ENCODE measurements around the gene PLA2G2A.
"Not testable (repeated sequence)": the region's sequence is repeated elsewhere in the genome, so short reads cannot be mapped to it uniquely, and the experiment has no call there.

Gene PLA2G2A

GRCh38 chr1:19945914-19946313 is 33.5 kb downstream of the PLA2G2A start:
- Histone ChIP-seq H3K36me3 (ENCODE audit: control insufficient read depth, insufficient read depth, low read length, severe bottlenecking) (no peaks in the 10 kb centered on the region), H3K9ac (ENCODE audit: low read length) (no peak overlapping the region), H3K27me3 (replicated peaks; ENCODE audit: control insufficient read depth, insufficient read depth, low read length) (no peaks in the 10 kb centered on the region), H3K4me3 (ENCODE audit: low read length) (no peak overlapping the region), H3K9me3 (ENCODE audit: control insufficient read depth, low read length) (no peaks in the 10 kb centered on the region), H3K4me1 (ENCODE audit: control insufficient read depth, insufficient read depth, low read length) (no peaks in the 10 kb centered on the region)
- DNase-seq (ENCODE audit: low read depth), result no peak

GRCh38 chr1:19942657-19943056 is 36.8 kb downstream of the PLA2G2A start:
- Histone ChIP-seq H3K9me3 (ENCODE audit: control insufficient read depth, low read length) (no peaks in the 10 kb centered on the region), H3K4me3 (ENCODE audit: low read length) (no peak overlapping the region), H3K4me1 (ENCODE audit: control insufficient read depth, insufficient read depth, low read length) (no peaks in the 10 kb centered on the region), H3K27me3 (replicated peaks; ENCODE audit: control insufficient read depth, insufficient read depth, low read length) (no peaks in the 10 kb centered on the region), H3K36me3 (ENCODE audit: control insufficient read depth, insufficient read depth, low read length, severe bottlenecking) (no peaks in the 10 kb centered on the region), H3K9ac (ENCODE audit: low read length) (no peak overlapping the region)
- DNase-seq (ENCODE audit: low read depth), result no peak

- H3K36me3 ChIP-seq (ENCODE audit: control insufficient read depth, insufficient read depth, low read length, severe bottlenecking), result no peaks in the 10 kb centered on the region
- no peaks in the 10 kb centered on the region for H3K9me3 ChIP-seq (ENCODE audit: control insufficient read depth, low read length)
- no peaks in the 10 kb centered on the region for H3K4me1 ChIP-seq (ENCODE audit: control insufficient read depth, insufficient read depth, low read length)
These were observed 37.3 kb downstream of the PLA2G2A start for GRCh38 chr1:19942088-19942487.

GRCh38 chr1:19941206-19941568 is 38.2 kb downstream of the PLA2G2A start:
- Histone ChIP-seq H3K36me3 (ENCODE audit: control insufficient read depth, insufficient read depth, low read length, severe bottlenecking) (no peaks in the 10 kb centered on the region), H3K27me3 (replicated peaks; ENCODE audit: control insufficient read depth, insufficient read depth, low read length) (no peaks in the 10 kb centered on the region), H3K4me3 (ENCODE audit: low read length) (no peak overlapping the region), H3K9ac (ENCODE audit: low read length) (no peak overlapping the region), H3K9me3 (ENCODE audit: control insufficient read depth, low read length) (no peaks in the 10 kb centered on the region), H3K4me1 (ENCODE audit: control insufficient read depth, insufficient read depth, low read length) (no peaks in the 10 kb centered on the region)
- DNase-seq (ENCODE audit: low read depth), result no peak

More at GRCh38 chr1:19942088-19942487, 37.3 kb downstream of the PLA2G2A start:
- no peak overlapping the region for H3K4me3 ChIP-seq (ENCODE audit: low read length)
- DNase-seq (ENCODE audit: low read depth), result no peak
- no peaks in the 10 kb centered on the region for H3K27me3 ChIP-seq (replicated peaks; ENCODE audit: control insufficient read depth, insufficient read depth, low read length)
- no peak overlapping the region for H3K9ac ChIP-seq (ENCODE audit: low read length)

- Histone ChIP-seq H3K4me1 (ENCODE audit: control insufficient read depth, insufficient read depth, low read length) (no peaks in the 10 kb centered on the region), H3K36me3 (ENCODE audit: control insufficient read depth, insufficient read depth, low read length, severe bottlenecking) (no peaks in the 10 kb centered on the region), H3K9ac (ENCODE audit: low read length) (no peak overlapping the region), H3K27me3 (replicated peaks; ENCODE audit: control insufficient read depth, insufficient read depth, low read length) (no peaks in the 10 kb centered on the region), H3K4me3 (ENCODE audit: low read length) (no peak overlapping the region), H3K9me3 (ENCODE audit: control insufficient read depth, low read length) (no peaks in the 10 kb centered on the region)
- no peak for DNase-seq (ENCODE audit: low read depth)
These were observed 38.8 kb downstream of the PLA2G2A start for GRCh38 chr1:19940486-19941205.

GRCh38 chr1:19938472-19938871 is 40.9 kb downstream of the PLA2G2A start:
- DNase-seq (ENCODE audit: low read depth), result no peak
- no peak overlapping the region for H3K4me3 ChIP-seq (ENCODE audit: low read length)
- H3K4me1 ChIP-seq (ENCODE audit: control insufficient read depth, insufficient read depth, low read length), result no peaks in the 10 kb centered on the region
- no peaks in the 10 kb centered on the region for H3K9me3 ChIP-seq (ENCODE audit: control insufficient read depth, low read length)
- H3K36me3 ChIP-seq (ENCODE audit: control insufficient read depth, insufficient read depth, low read length, severe bottlenecking), result no peaks in the 10 kb centered on the region
- H3K9ac ChIP-seq (ENCODE audit: low read length), result no peak overlapping the region
- H3K27me3 ChIP-seq (replicated peaks; ENCODE audit: control insufficient read depth, insufficient read depth, low read length), result no peaks in the 10 kb centered on the region

GRCh38 chr1:19936061-19936750 is 43.2 kb downstream of the PLA2G2A start:
- no peak for DNase-seq (ENCODE audit: low read depth)
- Histone ChIP-seq H3K9ac (ENCODE audit: low read length) (no peak overlapping the region), H3K4me1 (ENCODE audit: control insufficient read depth, insufficient read depth, low read length) (no peaks in the 10 kb centered on the region), H3K9me3 (ENCODE audit: control insufficient read depth, low read length) (peaks cover 19% of the 10 kb centered on the region), H3K27me3 (replicated peaks; ENCODE audit: control insufficient read depth, insufficient read depth, low read length) (no peaks in the 10 kb centered on the region), H3K36me3 (ENCODE audit: control insufficient read depth, insufficient read depth, low read length, severe bottlenecking) (no peaks in the 10 kb centered on the region), H3K4me3 (ENCODE audit: low read length) (no peak overlapping the region)

GRCh38 chr1:19934336-19934735 is 45.1 kb downstream of the PLA2G2A start:
- no peak for DNase-seq (ENCODE audit: low read depth)
- H3K36me3 ChIP-seq (ENCODE audit: control insufficient read depth, insufficient read depth, low read length, severe bottlenecking), result no peaks in the 10 kb centered on the region
- H3K4me3 ChIP-seq (ENCODE audit: low read length), result no peak overlapping the region
- H3K4me1 ChIP-seq (ENCODE audit: control insufficient read depth, insufficient read depth, low read length), result no peaks in the 10 kb centered on the region
- peaks cover 32% of the 10 kb centered on the region for H3K9me3 ChIP-seq (ENCODE audit: control insufficient read depth, low read length)
- H3K27me3 ChIP-seq (replicated peaks; ENCODE audit: control insufficient read depth, insufficient read depth, low read length), result no peaks in the 10 kb centered on the region
- H3K9ac ChIP-seq (ENCODE audit: low read length), result no peak overlapping the region

GRCh38 chr1:19932866-19933265 is 46.6 kb downstream of the PLA2G2A start:
- Histone ChIP-seq H3K4me1 (ENCODE audit: control insufficient read depth, insufficient read depth, low read length) (no peaks in the 10 kb centered on the region), H3K36me3 (ENCODE audit: control insufficient read depth, insufficient read depth, low read length, severe bottlenecking) (no peaks in the 10 kb centered on the region), H3K9ac (ENCODE audit: low read length) (no peak overlapping the region), H3K4me3 (ENCODE audit: low read length) (no peak overlapping the region), H3K9me3 (ENCODE audit: control insufficient read depth, low read length) (peaks cover 32% of the 10 kb centered on the region), H3K27me3 (replicated peaks; ENCODE audit: control insufficient read depth, insufficient read depth, low read length) (no peaks in the 10 kb centered on the region)
- DNase-seq (ENCODE audit: low read depth), result no peak

GRCh38 chr1:19927130-19927421 is 52.3 kb downstream of the PLA2G2A start:
- not testable (repeated sequence) for DNase-seq (ENCODE audit: low read depth); H3K9ac ChIP-seq (ENCODE audit: low read length); H3K36me3 ChIP-seq (ENCODE audit: control insufficient read depth, insufficient read depth, low read length, severe bottlenecking); H3K4me3 ChIP-seq (ENCODE audit: low read length); H3K4me1 ChIP-seq (ENCODE audit: control insufficient read depth, insufficient read depth, low read length)
- Histone ChIP-seq H3K9me3 (ENCODE audit: control insufficient read depth, low read length) (peaks cover 25% of the 10 kb centered on the region), H3K27me3 (replicated peaks; ENCODE audit: control insufficient read depth, insufficient read depth, low read length) (peaks cover 14% of the 10 kb centered on the region)

GRCh38 chr1:19926296-19927129 is 52.9 kb downstream of the PLA2G2A start:
- H3K9me3 ChIP-seq (ENCODE audit: control insufficient read depth, low read length), result peaks cover 20% of the 10 kb centered on the region
- no peak overlapping the region for H3K9ac ChIP-seq (ENCODE audit: low read length)
- no peaks in the 10 kb centered on the region for H3K4me1 ChIP-seq (ENCODE audit: control insufficient read depth, insufficient read depth, low read length)
- H3K27me3 ChIP-seq (replicated peaks; ENCODE audit: control insufficient read depth, insufficient read depth, low read length), result peaks cover 14% of the 10 kb centered on the region
- no peaks in the 10 kb centered on the region for H3K36me3 ChIP-seq (ENCODE audit: control insufficient read depth, insufficient read depth, low read length, severe bottlenecking)
- DNase-seq (ENCODE audit: low read depth), result no peak
- no peak overlapping the region for H3K4me3 ChIP-seq (ENCODE audit: low read length)
